Fibroblast of villous mesenchyme (primary cell): ENCODE results near the gene CCDC60. TPM values are rescaled to one million over a fixed set of nuclear protein-coding genes. Genes with fewer than 3 reads are reported as not detected.
"Not testable (repeated sequence)": the region's sequence is repeated elsewhere in the genome, so short reads cannot be mapped to it uniquely, and the experiment has no call there.

Source experiments
- DNase-seq: peaks from one replicate; pipeline ENCODE4 v3.0.0-alpha.2; 2010; ENCODE audit warnings: low read depth
- H3K4me3 ChIP-seq: 2 replicates; pipeline ENCODE4 v1.5.1; 2011; ENCODE audit warnings: low read depth, mild to moderate bottlenecking, low read length
- total RNA-seq: library from RNA; depleted of rRNA; stranded (reverse); fragments of >200 nt; gene quantifications from 2 replicates; pipeline ENCODE4 v1.2.3, GENCODE V29; 2012
- TF ChIP-seq, protein P1 (sequence below): IDR thresholded peaks from 2 replicates; pipeline ENCODE4 v1.5.1; 2012; ENCODE audit warnings: low read depth, mild to moderate bottlenecking, low read length; ENCODE audit not compliant: insufficient read depth

CCDC60 gene
- total RNA-seq, 1 donor = not detected

GRCh38 chr12:119354172-119354571 lies 19.6 kb downstream of the CCDC60 start:
- TF ChIP-seq, protein P1, sequence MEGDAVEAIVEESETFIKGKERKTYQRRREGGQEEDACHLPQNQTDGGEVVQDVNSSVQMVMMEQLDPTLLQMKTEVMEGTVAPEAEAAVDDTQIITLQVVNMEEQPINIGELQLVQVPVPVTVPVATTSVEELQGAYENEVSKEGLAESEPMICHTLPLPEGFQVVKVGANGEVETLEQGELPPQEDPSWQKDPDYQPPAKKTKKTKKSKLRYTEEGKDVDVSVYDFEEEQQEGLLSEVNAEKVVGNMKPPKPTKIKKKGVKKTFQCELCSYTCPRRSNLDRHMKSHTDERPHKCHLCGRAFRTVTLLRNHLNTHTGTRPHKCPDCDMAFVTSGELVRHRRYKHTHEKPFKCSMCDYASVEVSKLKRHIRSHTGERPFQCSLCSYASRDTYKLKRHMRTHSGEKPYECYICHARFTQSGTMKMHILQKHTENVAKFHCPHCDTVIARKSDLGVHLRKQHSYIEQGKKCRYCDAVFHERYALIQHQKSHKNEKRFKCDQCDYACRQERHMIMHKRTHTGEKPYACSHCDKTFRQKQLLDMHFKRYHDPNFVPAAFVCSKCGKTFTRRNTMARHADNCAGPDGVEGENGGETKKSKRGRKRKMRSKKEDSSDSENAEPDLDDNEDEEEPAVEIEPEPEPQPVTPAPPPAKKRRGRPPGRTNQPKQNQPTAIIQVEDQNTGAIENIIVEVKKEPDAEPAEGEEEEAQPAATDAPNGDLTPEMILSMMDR = no peak
- no peak overlapping the region for H3K4me3 ChIP-seq
- no peak for DNase-seq

DNA sequence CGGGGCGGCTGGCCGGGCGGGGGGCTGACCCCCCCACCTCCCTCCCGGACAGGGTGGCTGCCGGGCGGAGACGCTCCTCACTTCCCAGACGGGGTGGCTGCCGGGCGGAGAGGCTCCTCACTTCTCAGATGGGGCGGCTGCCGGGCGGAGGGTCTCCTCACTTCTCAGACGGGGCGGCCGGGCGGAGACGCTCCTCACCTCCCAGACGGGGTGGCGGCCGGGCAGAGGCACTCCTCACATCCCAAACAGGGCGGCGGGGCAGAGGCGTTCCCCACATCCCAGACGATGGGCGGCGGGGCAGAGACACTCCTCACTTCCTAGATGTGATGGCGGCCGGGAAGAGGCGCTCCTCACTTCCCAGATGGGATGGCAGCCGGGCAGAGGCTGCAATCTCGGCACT lies 25.8 kb downstream of the CCDC60 start:
- DNase-seq, H3K4me3 ChIP-seq: not testable (repeated sequence)

DNA sequence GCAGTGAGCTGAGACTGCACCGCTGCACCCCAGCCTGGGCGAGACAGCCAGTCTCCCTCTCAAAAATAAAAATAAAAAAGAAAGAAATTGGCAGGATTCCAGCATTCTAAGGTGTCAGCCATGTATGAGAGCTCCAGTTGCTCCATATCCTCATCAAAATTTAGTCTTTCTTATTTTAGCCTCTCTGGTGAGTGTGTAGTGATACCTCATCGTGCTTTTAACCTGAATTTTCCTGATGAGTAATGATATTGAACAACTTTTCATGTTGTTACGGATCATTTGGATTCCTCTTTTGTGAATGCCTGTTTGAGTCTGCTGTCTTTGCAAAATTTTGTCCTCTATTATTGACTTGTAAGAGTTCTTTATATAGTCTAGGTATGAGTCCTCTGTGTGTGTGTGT lies 28.5 kb downstream of the CCDC60 start:
- DNase-seq = no peak
- TF ChIP-seq, protein P1 = no peak
- H3K4me3 ChIP-seq = no peak overlapping the region

- no peak overlapping the region for H3K4me3 ChIP-seq
- no peak for DNase-seq
- TF ChIP-seq, protein P1 = no peak
These were observed 29.0 kb downstream of the CCDC60 start for GRCh38 chr12:119363490-119363889.

DNA sequence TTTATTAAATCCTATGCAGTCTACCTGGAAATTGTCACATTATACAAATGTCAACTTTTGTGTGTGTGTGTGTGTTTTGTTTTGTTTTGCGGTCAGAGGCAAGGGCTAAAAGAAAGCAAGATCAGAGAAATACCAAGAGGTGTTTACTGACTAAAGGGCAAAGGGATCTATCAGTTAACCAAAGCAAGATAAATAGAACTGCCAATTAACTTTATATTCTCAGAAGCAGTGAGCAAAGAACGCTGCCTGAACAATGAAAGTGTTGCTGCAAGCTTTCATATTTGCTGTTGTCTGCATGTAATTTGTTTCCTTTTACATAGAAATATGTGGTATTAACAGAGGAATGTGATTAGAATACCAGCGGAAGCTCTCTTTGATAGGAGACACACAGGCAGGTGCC lies 30.9 kb downstream of the CCDC60 start:
- TF ChIP-seq, protein P1 = no peak

DNA sequence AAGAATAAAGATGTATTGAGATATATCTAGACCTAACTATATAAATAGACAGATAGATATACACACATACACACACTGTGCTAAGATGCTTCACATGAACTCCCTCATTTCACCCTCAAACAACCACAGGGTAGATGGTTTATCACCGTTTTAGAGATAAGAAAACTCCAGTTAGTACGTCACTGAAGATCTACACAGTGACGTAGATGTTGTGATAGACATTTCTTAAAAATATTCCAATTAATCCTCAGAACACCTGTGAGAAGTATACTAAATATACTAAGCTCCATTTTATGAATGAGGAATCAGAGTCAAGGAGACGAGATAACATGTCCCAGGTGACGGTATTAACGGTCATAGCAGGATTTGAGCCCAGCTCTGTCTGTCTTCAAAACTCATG lies 31.5 kb downstream of the CCDC60 start:
- H3K4me3 ChIP-seq = no peak overlapping the region
- TF ChIP-seq, protein P1 = no peak
- no peak for DNase-seq

More for the DNA sequence above, 30.9 kb downstream of the CCDC60 start:
- no peak for DNase-seq
- no peak overlapping the region for H3K4me3 ChIP-seq

- TF ChIP-seq, protein P1 = no peak
- DNase-seq = no peak
- no peak overlapping the region for H3K4me3 ChIP-seq
These were observed 34.6 kb downstream of the CCDC60 start for GRCh38 chr12:119369161-119369560.
